H1 (cell line): ENCODE measurements around the gene TSC1. TPM values are rescaled to one million over a fixed set of nuclear protein-coding genes. Genes with fewer than 3 reads are reported as not detected.

Experiments used
- CTCF ChIA-PET: fragments of 300-600 bp; sonication (Branson Sonifier 250); formaldehyde crosslinking; loops from one replicate; lab custom pipeline; 2021; ENCODE audit not compliant: partially characterized antibody; lab: Charles Lee
- POLR2A ChIA-PET: fragments of 300-600 bp; sonication (Branson Sonifier 250); formaldehyde crosslinking; loops from one replicate; lab custom pipeline; 2021; ENCODE audit warnings: inconsistent platforms; ENCODE audit not compliant: partially characterized antibody; lab: Charles Lee
- DNase-seq, 2 experiments: peaks; one replicate each; pipeline versions ENCODE4 v3.0.0 to v3.0.0-alpha.2; 2010 to 2022; ENCODE audit warnings: low spot score in 2 of 2, low read depth in 1 of 2, mixed read lengths in 1 of 2
- FAIRE-seq: peaks from 2 replicates; lab custom pipeline; 2011; peaks lifted over from hg19 to GRCh38; lab: Jason Lieb, UNC
- H2AFZ ChIP-seq: 2 replicates; pipeline ENCODE4 v1.8.1; 2012; ENCODE audit warnings: low read length, inconsistent platforms
- H2AK5ac ChIP-seq: 2 replicates; pipeline ENCODE4 v1.6.1; 2013; ENCODE audit warnings: low read depth, low read length
- H2BK120ac ChIP-seq: replicated peaks from 2 replicates; pipeline ENCODE3; 2013; ENCODE audit warnings: low read depth, low read length, inconsistent platforms
- H2BK12ac ChIP-seq: 2 replicates; pipeline ENCODE4 v1.6.1; 2013; ENCODE audit warnings: low read depth, low read length
- H2BK15ac ChIP-seq: 2 replicates; pipeline ENCODE4 v1.6.1; 2013; ENCODE audit warnings: low read length
- H2BK20ac ChIP-seq: 2 replicates; pipeline ENCODE4 v1.6.1; 2013; ENCODE audit warnings: low read length
- H2BK5ac ChIP-seq: 2 replicates; pipeline ENCODE4 v1.6.1; 2013; ENCODE audit warnings: low read depth, low read length
- H3K14ac ChIP-seq: 2 replicates; pipeline ENCODE4 v1.6.1; 2013; ENCODE audit warnings: inconsistent platforms; ENCODE audit not compliant: insufficient read length
- H3K18ac ChIP-seq: 2 replicates; pipeline ENCODE4 v1.6.1; 2013; ENCODE audit warnings: low read length; ENCODE audit errors: extremely low read depth
- H3K23ac ChIP-seq: 2 replicates; pipeline ENCODE4 v1.6.1; 2013; ENCODE audit warnings: inconsistent platforms; ENCODE audit not compliant: insufficient read length
- H3K23me2 ChIP-seq: 2 replicates; pipeline ENCODE4 v1.6.1; 2013; ENCODE audit warnings: low read depth, low read length
- H3K27ac ChIP-seq: 2 replicates; pipeline ENCODE4 v1.6.1; 2011; ENCODE audit warnings: low read depth, low read length, inconsistent platforms
- H3K27me3 ChIP-seq, 4 experiments: replicated peaks in 1 of 4; 1 replicate in 1 of 4; 2 replicates in 3 of 4; pipeline versions ENCODE4 v1.6.1 to v1.8.1; 2011 to 2013; ENCODE audit warnings: low read length in 3 of 4, mild to moderate bottlenecking in 3 of 4, inconsistent platforms in 2 of 4, mixed read lengths in 2 of 4, moderate library complexity in 1 of 4; ENCODE audit not compliant: control insufficient read depth in 3 of 4, insufficient read depth in 3 of 4; ENCODE audit errors: extremely low read depth in 1 of 4
- H3K36me3 ChIP-seq, 4 experiments: 2 replicates each; pipeline versions ENCODE4 v1.6.1 to v1.8.1; 2011 to 2013; ENCODE audit warnings: mild to moderate bottlenecking in 4 of 4, low read length in 3 of 4, moderate library complexity in 2 of 4, control low read depth in 1 of 4, inconsistent platforms in 1 of 4; ENCODE audit not compliant: insufficient read depth in 4 of 4, control insufficient read depth in 2 of 4
- H3K4ac ChIP-seq: replicated peaks from 2 replicates; pipeline ENCODE3; 2013; ENCODE audit warnings: low read length, low read depth, mixed read lengths, inconsistent platforms; ENCODE audit not compliant: insufficient read length
- H3K4me1 ChIP-seq, 4 experiments: replicated peaks in 1 of 4; 1 replicate in 1 of 4; 2 replicates in 3 of 4; pipeline versions ENCODE4 v1.6.1 to v1.8.1; 2011 to 2013; ENCODE audit warnings: low read length in 3 of 4, inconsistent platforms in 2 of 4, mixed read lengths in 1 of 4; ENCODE audit not compliant: insufficient read depth in 4 of 4, control insufficient read depth in 3 of 4
- H3K4me2 ChIP-seq, 2 experiments: 2 replicates each; pipeline versions ENCODE4 v1.6.1 to v1.8.1; 2011 to 2013; ENCODE audit warnings: low read depth in 2 of 2, low read length in 2 of 2, control low read depth in 1 of 2, inconsistent platforms in 1 of 2, mild to moderate bottlenecking in 1 of 2; ENCODE audit not compliant: insufficient read depth in 1 of 2
- H3K4me3 ChIP-seq, 4 experiments: fragments of 200-600, 300-600 bp in 1 of 4; sonication (generic), shearing (Covaris generic), sonication (Bioruptor Twin) in 1 of 4; 2 replicates each; pipeline versions ENCODE4 v1.5.1 to v1.8.1; 2011 to 2016; ENCODE audit warnings: low read length in 4 of 4, low read depth in 3 of 4, control low read depth in 2 of 4, inconsistent platforms in 2 of 4, mild to moderate bottlenecking in 2 of 4, mixed read lengths in 1 of 4, moderate library complexity in 1 of 4; ENCODE audit not compliant: insufficient read depth in 2 of 4; ENCODE audit errors: extremely low read depth in 1 of 4
- H3K56ac ChIP-seq: replicated peaks from 2 replicates; pipeline ENCODE3; 2013; ENCODE audit warnings: low read depth, mild to moderate bottlenecking, mixed read lengths, low read length, inconsistent platforms; ENCODE audit not compliant: insufficient read length
- H3K79me1 ChIP-seq: 2 replicates; pipeline ENCODE4 v1.6.1; 2013; ENCODE audit warnings: low read depth, low read length, control low read depth
- H3K79me2 ChIP-seq, 2 experiments: 2 replicates each; pipeline versions ENCODE4 v1.6.1 to v1.8.1; 2012 to 2013; ENCODE audit warnings: low read length in 2 of 2, mild to moderate bottlenecking in 2 of 2, inconsistent platforms in 1 of 2; ENCODE audit not compliant: insufficient read depth in 2 of 2, control insufficient read depth in 1 of 2
- H3K9ac ChIP-seq, 4 experiments: replicated peaks in 1 of 4; 1 replicate in 1 of 4; 2 replicates in 3 of 4; pipeline versions ENCODE4 v1.6.1 to v1.8.1; 2011 to 2013; ENCODE audit warnings: low read depth in 3 of 4, low read length in 3 of 4, control low read depth in 2 of 4, mild to moderate bottlenecking in 2 of 4, moderate library complexity in 2 of 4, inconsistent platforms in 1 of 4; ENCODE audit errors: extremely low read depth in 1 of 4
- H3K9me3 ChIP-seq, 2 experiments: 2 replicates each; pipeline versions ENCODE4 v1.6.1 to v1.8.1; 2012 to 2013; ENCODE audit warnings: mild to moderate bottlenecking in 2 of 2, moderate library complexity in 2 of 2, control low read depth in 1 of 2, inconsistent platforms in 1 of 2, low read depth in 1 of 2, low read length in 1 of 2, mixed read lengths in 1 of 2; ENCODE audit not compliant: insufficient read depth in 2 of 2
- H4K20me1 ChIP-seq, 2 experiments: replicated peaks in 1 of 2; 2 replicates each; pipeline versions ENCODE3 to v1.8.1; 2011 to 2013; ENCODE audit warnings: inconsistent platforms in 2 of 2, low read length in 2 of 2, mild to moderate bottlenecking in 1 of 2; ENCODE audit not compliant: insufficient read depth in 2 of 2, control insufficient read depth in 1 of 2
- H4K5ac ChIP-seq: 2 replicates; pipeline ENCODE4 v1.6.1; 2013; ENCODE audit warnings: low read length, low read depth, mixed read lengths, inconsistent platforms; ENCODE audit not compliant: insufficient read length
- H4K8ac ChIP-seq: 2 replicates; pipeline ENCODE4 v1.8.0; 2013; ENCODE audit warnings: mild to moderate bottlenecking, moderate library complexity, low read length, inconsistent platforms; ENCODE audit not compliant: insufficient read depth; ENCODE audit errors: extremely low read depth
- H4K91ac ChIP-seq: replicated peaks from 2 replicates; pipeline ENCODE3; 2013; ENCODE audit warnings: low read length, mixed read lengths, inconsistent platforms; ENCODE audit not compliant: insufficient read length
- BRCA1 ChIP-seq: IDR thresholded peaks from 2 replicates; pipeline ENCODE4 v1.6.1; 2012; ENCODE audit warnings: low read depth, low read length, improper control_type of control experiment
- EP300 ChIP-seq, 2 experiments: IDR thresholded peaks; 1 replicate in 1 of 2; 2 replicates in 1 of 2; pipeline ENCODE4 v1.6.1; 2011 to 2012; ENCODE audit warnings: low read depth in 2 of 2, low read length in 2 of 2, mild to moderate bottlenecking in 2 of 2, borderline replicate concordance in 1 of 2, inconsistent platforms in 1 of 2, moderate library complexity in 1 of 2
- HDAC2 ChIP-seq, 2 experiments: fragments of 300-600 bp in 1 of 2; sonication (generic) in 1 of 2; IDR thresholded peaks; 2 replicates each; pipeline ENCODE4 v1.6.1; 2011 to 2012; ENCODE audit warnings: low read depth in 2 of 2, low read length in 2 of 2, mild to moderate bottlenecking in 2 of 2, moderate library complexity in 2 of 2, borderline replicate concordance in 1 of 2, inconsistent platforms in 1 of 2
- KDM5A ChIP-seq: fragments of 200-600 bp; IDR thresholded peaks from 2 replicates; pipeline ENCODE4 v1.7.1; 2012; ENCODE audit warnings: mild to moderate bottlenecking, low read length, inconsistent platforms, mixed read lengths
- MAFK ChIP-seq: IDR thresholded peaks from 2 replicates; pipeline ENCODE4 v1.6.1; 2012; ENCODE audit warnings: low read depth, mild to moderate bottlenecking, improper control_type of control experiment, low read length
- RBBP5 ChIP-seq: IDR thresholded peaks from 2 replicates; pipeline ENCODE4 v1.7.1; 2012; ENCODE audit warnings: low read depth, mild to moderate bottlenecking, inconsistent platforms, low read length, moderate library complexity, borderline replicate concordance
- SIN3A ChIP-seq, 2 experiments: IDR thresholded peaks in 1 of 2; conservative IDR thresholded peaks in 1 of 2; 2 replicates each; pipeline ENCODE4 v1.6.1; 2011 to 2012; ENCODE audit warnings: low read length in 2 of 2, improper control_type of control experiment in 1 of 2, low read depth in 1 of 2, mild to moderate bottlenecking in 1 of 2
- WGBS, 2 experiments: shearing (Covaris generic) in 1 of 2; methylation state at CpG; one replicate each; pipeline versions ENCODE4 v1.1.6 to v1.1.7; 2013 to 2015; ENCODE audit warnings: low lambda C conversion rate in 2 of 2, mixed read lengths in 2 of 2, inconsistent platforms in 1 of 2, low coverage in 1 of 2, missing lambda C conversion rate in 1 of 2; ENCODE audit not compliant: insufficient replicate concordance in 2 of 2, insufficient coverage in 1 of 2, insufficient read length in 1 of 2; ENCODE audit errors: extremely low coverage in 1 of 2, missing lambda C conversion rate in 1 of 2; 5-methylcytosine and 5-hydroxymethylcytosine counted together
- polyA plus RNA-seq, 7 experiments: library from polyadenylated mRNA; depleted of rRNA in 3 of 7; stranded (reverse) in 5 of 7; unstranded in 2 of 7; fragments of >200 nt in 5 of 7; fragments of 200-250 nt in 2 of 7; gene quantifications; 1 replicate in 5 of 7; 2 replicates in 1 of 7; 4 replicates in 1 of 7; pipeline versions ENCODE4 v1.2.1 to v1.2.3, GENCODE V29; 2011 to 2013; ENCODE audit warnings: missing spikeins in 2 of 7, mixed read lengths in 2 of 7
- total RNA-seq: library from RNA; stranded (reverse); fragmentation: NEBNext Ultra II Directional; extraction: Animal tissue kit (Norgen Biotek cat#: 25700); gene quantifications from 2 replicates; pipeline ENCODE4 v1.2.1, GENCODE V29; 2021
- TF ChIP-seq, protein P1 (sequence below): IDR thresholded peaks from 2 replicates; pipeline ENCODE4 v1.6.1; 2012; ENCODE audit warnings: inconsistent platforms

Gene TSC1
- total and polyA plus RNA-seq, 2 of the 8 experiments (the other 6 are each of a cell fraction or from before 2014, with no cell fraction given): 37.2 to 46.0 TPM

DNA sequence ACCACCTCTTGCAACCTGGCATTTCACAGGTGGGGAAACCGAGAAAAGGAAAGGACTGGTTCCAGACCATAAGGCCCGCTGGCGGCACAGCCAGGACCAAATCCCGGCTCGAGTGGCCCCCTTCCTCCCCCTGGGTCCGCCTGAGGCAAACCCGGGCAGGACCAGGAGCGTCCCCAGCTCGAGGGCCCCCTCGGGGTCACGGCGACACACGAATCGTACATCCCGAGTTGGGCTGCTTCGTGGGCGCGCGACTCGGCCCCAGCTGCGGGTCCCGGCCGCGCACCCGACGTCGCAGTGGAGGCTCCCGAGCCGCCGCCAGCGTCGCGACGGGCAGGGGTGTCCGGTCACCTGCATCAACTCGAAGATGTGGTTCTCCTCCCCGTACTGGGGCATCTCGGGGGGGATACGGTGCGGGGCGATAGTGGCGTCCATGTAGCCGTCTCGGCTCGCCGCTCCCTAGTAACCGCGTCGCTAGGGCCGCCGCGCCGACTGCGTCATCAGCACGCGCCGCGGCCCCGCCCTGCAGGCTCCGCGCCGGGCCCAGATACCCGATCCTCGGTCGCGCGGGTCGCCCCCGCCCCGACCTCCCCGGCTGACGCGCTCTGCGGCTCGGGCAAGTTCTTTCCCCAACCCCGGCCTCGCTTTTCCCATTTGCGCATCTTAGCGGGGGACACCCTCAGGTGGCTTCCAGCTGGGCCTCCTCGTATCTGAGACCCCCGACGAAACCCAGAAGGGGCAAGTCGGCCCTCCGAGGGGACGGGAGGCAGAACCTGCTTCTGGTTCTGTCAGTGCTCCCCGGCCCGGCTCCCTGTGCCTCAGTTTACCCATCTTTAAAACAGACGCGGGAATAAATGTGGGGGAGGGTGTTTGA is 66.4 kb downstream of the TSC1 start, which contains the start of gene AK8:
TSS of gene AK8 (minus strand) at position 461 of the 871 bp plus-strand sequence. CDS start at position 432, 29 bp downstream.
- H3K9ac ChIP-seq: peak within 1 kb of the TSS in 2 of 4 experiments; percentile 15 to 34; a peak in 2 of 7 replicates
- no peak within 1 kb of the TSS for H2BK20ac ChIP-seq
- CTCF ChIA-PET: interaction anchor here (0.6 to 15.0 kb wide), 8 partner anchors 14 to 1507 kb away, joined by 3 to 115 read pairs (median 3); no protein-coding TSS in a partner anchor
- peak within 1 kb of the TSS; percentile 69 to 97 (median 88) for H3K4me3 ChIP-seq
- no peak within 1 kb of the TSS for H3K4ac ChIP-seq
- H3K18ac ChIP-seq: no peak within 1 kb of the TSS; the same call in 1 of the 2 replicates
- peaks cover 7% of the 10 kb centered on the region; the same call in 1 of the 2 replicates for H3K23me2 ChIP-seq
- peak within 1 kb of the TSS; percentile 91; the same call in 1 of the 2 replicates for H4K8ac ChIP-seq
- peak within 1 kb of the TSS; percentile 69 to 90 for H3K4me2 ChIP-seq
- H3K14ac ChIP-seq: no peak within 1 kb of the TSS
- no peak within 1 kb of the TSS for H3K27ac ChIP-seq
- no peaks in the 10 kb centered on the region for H3K9me3 ChIP-seq
- peaks cover 0 to 6% (median 0%) of the 10 kb centered on the region in 4 experiments; a peak in 1 of 7 replicates for H3K4me1 ChIP-seq
- FAIRE-seq (no peak), DNase-seq (peak in 1 of 2 experiments; percentile 90)
- no peak within 1 kb of the TSS for H4K91ac ChIP-seq
- peak within 1 kb of the TSS; percentile 39 for H3K56ac ChIP-seq
- peak within 1 kb of the TSS; percentile 90; the same call in 1 of the 2 replicates for H2AFZ ChIP-seq
- H3K36me3 ChIP-seq: no peaks in the 10 kb centered on the region
- no peak within 1 kb of the TSS for H2BK5ac ChIP-seq
- H2BK15ac ChIP-seq: no peak within 1 kb of the TSS
- H3K79me2 ChIP-seq: no peaks in the 10 kb centered on the region
- no peaks in the 10 kb centered on the region for H3K79me1 ChIP-seq
- H2BK12ac ChIP-seq: no peak within 1 kb of the TSS
- WGBS, 2 experiments: 2% methylated on average over 49 of the region's 89 CpGs; no CpG with 5 or more reads in 1 of the 2 experiments
- peaks cover 0 to 14% (median 9%) of the 10 kb centered on the region in 4 experiments; a peak in 6 of 7 replicates for H3K27me3 ChIP-seq
- no peak within 1 kb of the TSS for H2AK5ac ChIP-seq
- no peak within 1 kb of the TSS for H2BK120ac ChIP-seq
- POLR2A ChIA-PET: interaction anchor here (0.7 to 1.6 kb wide), 3 partner anchors 11 to 18 kb away, joined by 3 to 4 read pairs (median 4); no protein-coding TSS in a partner anchor
- no peak within 1 kb of the TSS for H3K23ac ChIP-seq
- peak within 1 kb of the TSS; percentile 34 for H4K5ac ChIP-seq
- H4K20me1 ChIP-seq: no peaks in the 10 kb centered on the region
- TF ChIP-seq BRCA1 (no peak), RBBP5 (peak; percentile 85; the same call in 1 of the 2 replicates), EP300 (IDR thresholded peaks at IDR 0.05; ENCODE audit: borderline replicate concordance in 1 of 2, low read depth in 2 of 2, low read length in 2 of 2) (0 out of 3 replicates have a peak, but pooled peaks of 1 of the 2 experiments have one; percentile 17), KDM5A (peak; percentile 56), SIN3A (conservative IDR thresholded peaks at IDR 0.05 in 1 of 2, IDR thresholded peaks at IDR 0.05 in 1 of 2; ENCODE audit: low read depth in 1 of 2, low read length in 2 of 2) (peak; percentile 94 to 99), MAFK (no peak), HDAC2 (IDR thresholded peaks at IDR 0.05; ENCODE audit: borderline replicate concordance in 1 of 2, low read depth in 2 of 2, low read length in 2 of 2) (0 out of 4 replicates have a peak, but pooled peaks of 1 of the 2 experiments have one; percentile 21)
- TF ChIP-seq, protein P1, sequence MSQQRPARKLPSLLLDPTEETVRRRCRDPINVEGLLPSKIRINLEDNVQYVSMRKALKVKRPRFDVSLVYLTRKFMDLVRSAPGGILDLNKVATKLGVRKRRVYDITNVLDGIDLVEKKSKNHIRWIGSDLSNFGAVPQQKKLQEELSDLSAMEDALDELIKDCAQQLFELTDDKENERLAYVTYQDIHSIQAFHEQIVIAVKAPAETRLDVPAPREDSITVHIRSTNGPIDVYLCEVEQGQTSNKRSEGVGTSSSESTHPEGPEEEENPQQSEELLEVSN: no peak
